Posterior cingulate gyrus (tissue), 11 donors: ENCODE data around the gene PCNX2.

ENCODE experiments used
- DNase-seq, 10 donors: peaks; one replicate each; pipeline versions ENCODE4 v3.0.0 to v3.0.0-alpha.2; 2020 to 2021; ENCODE audit warnings: mixed read lengths in 3 of 10
- intact Hi-C: fragments of 100-400 bp; cut with DNase I; formaldehyde crosslinking; loops from one replicate; pipeline ENCODE4 v1.15.1; 2023

The PCNX2 gene

DNA sequence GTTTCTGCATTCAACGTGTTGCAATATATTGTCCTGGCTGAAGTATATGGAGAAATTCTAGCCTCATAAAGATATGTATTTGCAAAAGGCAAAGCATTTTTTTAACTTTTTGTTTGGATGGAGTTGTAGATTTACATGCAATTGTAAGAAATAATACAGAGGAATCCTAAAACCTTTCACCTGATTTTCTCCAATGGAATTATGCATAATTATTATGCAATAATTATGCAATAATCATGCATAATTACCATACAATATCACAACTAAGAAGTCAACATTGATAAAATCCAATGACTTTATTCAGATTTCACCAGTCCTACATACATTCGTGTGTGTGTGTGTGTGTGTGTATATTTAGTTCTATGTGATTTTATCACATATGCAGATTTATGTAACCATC lies 24.5 kb upstream of the PCNX2 start:
- no peak for DNase-seq
- intact Hi-C loops = no loop called here

DNA sequence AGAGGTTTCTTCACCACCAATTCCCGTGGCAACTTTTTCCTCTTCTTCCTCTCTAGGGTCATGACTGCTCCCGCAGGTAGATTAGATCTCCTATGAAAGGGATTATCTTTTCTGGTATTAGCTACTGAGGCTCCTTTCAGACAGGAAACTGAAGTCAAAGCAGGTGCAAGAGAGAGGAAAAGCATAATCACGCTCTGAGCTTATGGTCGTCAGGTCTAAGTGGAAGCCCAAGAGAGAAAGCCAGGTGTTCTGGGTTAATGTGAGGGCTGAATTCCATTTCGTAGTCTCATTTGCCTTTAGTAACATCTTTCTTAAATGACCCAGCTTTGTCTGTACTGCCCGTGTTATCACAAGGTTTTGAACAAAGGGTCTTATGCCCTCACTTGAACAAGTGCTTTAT lies 23.7 kb upstream of the PCNX2 start:
- intact Hi-C loops = no loop called here

DNA sequence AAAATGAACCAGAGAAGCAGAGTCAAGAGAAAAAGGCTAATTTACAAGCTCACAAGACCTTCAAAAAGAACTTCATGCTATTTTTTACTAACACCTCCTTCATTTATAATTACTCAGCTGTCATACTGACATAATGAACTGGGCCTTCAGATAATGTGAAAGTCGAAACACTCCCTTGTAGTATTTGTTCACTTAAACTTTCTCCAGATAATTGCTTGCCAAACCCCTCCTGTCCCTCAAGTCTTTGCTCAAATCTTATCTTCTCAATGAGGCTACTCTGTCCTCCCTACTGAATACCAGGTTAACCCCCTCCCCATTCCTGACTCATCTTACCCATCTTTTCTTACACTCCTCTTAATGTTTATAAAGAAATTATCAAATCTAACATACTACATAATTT lies 20.9 kb upstream of the PCNX2 start:
- DNase-seq = no peak
- intact Hi-C loops = no loop called here

More for the DNA sequence above, 23.7 kb upstream of the PCNX2 start:
- DNase-seq = no peak

DNA sequence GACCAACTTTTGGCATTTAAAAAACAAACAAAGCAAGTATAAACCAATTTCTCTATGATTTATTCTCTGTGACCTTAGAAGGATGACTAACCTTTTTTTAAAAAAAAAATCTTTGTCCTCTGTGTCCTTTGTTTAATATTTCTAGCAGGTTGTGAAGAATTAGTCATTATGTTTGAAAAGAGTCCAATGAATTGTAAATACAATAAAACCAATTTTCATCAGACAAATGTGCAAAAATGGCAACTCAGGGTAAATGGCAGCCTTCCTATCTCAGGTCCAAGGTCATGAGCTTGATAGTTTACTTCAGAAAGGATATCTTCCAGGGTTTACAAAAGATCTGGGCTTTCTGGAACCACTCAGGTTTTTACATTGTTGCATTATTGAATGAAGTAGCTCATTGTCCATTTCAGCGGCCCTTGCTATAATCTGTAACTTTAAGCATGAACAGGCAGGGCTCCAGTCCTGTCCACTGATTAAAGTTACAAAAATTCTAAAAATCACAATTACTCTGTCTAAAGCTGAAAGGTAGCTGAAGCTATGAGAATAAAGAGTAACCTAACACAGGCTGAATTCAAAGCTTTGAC lies 20.3 kb upstream of the PCNX2 start:
- intact Hi-C loops = no loop called here
- no peak for DNase-seq

DNA sequence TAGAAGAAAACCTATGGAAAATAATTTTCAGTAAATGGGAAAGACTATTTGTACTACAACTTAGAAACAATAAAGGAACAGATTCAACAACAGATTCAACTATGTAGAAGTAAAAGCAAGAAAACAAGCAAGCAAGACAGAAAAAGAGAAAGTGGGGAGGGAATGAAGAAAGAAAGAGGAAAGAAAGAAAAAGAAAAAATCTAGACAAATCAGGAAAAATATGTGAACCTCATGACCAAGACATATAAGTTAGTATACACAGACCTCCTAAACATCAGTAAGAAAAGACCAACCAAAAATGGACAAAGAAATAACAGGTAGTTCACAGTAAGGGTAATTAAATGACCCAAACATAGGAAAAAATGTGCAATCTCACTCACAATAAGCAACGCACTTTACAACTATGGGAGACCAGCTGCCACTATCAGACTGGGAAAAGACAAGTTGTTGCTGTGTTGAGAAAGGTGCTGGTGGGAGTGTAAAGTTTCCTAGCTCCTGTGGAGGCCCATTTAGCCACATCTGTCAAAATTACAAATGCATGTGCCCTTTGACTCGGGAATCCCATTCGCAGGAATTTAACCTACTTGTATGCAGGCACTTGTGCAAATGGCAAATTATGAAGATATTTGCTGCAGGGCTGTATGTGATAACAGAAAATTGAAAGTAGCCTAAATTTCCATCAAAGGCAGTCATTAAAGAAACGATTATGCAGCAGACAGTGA lies 18.1 kb upstream of the PCNX2 start:
- intact Hi-C loops = no loop called here
- DNase-seq = no peak

DNA sequence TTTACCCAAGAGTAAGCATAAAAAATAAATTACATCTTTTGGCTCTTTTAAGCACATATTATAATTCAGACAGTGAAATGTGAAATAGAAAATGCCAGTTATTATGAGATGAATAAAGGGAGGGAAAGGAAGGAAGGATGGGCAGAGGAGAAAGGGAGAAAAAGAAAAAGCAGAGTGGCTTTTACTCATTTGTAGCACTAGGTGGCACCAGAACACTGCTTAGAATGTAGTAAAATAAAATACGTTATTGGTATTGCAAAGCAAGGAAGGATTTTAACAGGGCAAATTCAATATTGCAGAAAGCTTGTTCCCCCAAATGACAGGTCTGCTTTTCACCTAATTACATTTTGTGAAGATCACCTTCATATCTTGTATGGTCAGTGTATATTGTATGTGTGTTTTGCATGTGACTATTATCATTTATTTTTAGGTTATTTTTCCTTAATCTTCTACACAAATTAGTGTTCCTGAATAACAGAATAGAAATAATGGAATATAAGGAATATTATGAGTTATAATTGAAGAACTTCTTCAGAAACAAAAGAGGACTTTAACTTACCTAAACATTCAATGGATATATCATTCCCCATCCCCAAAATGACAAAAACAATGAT lies 9.1 kb upstream of the PCNX2 start:
- DNase-seq = no peak
- intact Hi-C loops = no loop called here

DNA sequence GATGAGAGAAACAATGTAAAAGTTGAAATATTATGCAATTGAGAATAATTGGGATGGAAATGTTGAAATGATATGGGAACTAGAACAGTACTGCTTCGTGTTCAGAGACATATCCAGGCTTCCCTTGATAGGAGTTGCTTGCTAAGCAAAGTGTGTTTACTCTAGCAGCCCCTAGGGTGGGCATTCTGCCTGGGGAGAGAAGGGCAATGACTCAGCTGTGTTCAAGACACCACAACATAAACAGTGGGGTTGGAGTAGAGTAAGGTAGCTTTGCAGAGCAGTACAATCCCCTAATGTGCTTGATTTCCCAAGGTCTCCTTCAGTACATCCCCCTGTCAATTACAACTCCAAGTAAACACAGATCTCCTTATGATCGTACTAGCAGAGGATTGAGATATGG lies 4.8 kb upstream of the PCNX2 start:
- intact Hi-C loops = no loop called here
- DNase-seq = no peak

DNA sequence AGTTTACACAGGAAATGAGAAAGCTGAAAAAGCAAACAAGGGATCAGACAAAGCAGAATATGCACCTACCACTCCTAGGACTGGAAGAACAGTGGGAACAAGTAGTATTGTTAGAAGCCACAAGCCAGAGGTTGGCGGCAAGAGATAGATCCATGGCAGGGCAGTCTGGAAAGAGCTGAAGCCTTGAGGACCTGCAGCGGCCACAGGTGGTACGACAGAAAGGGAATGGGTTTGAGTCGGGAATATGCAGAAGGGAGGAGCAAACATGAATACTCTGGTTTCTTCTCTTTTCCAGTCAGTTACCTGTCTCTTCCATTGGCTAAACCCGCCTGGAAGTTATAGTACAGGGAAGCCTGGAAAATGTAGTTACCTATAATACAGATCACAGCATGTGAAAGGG lies 3.9 kb upstream of the PCNX2 start:
- no peak for DNase-seq
- intact Hi-C loops = no loop called here

DNA sequence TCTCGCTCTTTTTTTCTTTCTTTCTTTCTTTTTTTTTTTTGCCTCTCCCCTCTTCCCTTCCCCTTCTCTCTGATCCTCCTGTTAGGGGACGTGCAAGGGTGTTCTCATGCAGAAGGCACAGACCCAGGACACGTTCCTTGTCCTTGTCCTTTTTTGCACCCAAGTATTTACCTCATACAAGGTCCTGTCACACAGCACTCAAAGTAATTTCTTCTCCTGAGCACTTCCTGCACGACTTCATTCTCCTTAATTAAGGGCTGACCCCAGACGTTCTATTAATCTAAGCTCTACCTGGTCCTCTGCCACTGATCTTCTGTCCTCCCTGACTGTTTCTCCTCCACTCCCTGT lies 424 bp upstream of the PCNX2 start:
- intact Hi-C loops = no loop called here
- no peak for DNase-seq

DNA sequence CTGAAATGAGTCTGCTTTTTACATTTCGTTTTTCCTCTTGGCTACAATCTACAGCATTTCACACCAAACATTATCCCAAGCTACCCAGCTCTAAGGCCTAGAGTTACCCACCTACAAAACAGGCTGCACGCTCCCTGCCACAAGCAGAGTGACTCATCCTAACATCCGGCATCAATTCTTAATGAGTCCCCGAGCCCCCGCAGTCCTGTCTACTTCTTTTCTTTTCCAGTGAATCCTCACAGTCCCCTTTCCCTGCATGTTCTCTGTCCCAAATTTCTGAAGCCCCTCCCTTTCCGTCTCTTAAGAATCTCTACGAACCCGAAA lies 650 bp downstream of the PCNX2 start:
- intact Hi-C loops = no loop called here
- peak in 2 of 10 donors; percentile 19 to 32 for DNase-seq

DNA sequence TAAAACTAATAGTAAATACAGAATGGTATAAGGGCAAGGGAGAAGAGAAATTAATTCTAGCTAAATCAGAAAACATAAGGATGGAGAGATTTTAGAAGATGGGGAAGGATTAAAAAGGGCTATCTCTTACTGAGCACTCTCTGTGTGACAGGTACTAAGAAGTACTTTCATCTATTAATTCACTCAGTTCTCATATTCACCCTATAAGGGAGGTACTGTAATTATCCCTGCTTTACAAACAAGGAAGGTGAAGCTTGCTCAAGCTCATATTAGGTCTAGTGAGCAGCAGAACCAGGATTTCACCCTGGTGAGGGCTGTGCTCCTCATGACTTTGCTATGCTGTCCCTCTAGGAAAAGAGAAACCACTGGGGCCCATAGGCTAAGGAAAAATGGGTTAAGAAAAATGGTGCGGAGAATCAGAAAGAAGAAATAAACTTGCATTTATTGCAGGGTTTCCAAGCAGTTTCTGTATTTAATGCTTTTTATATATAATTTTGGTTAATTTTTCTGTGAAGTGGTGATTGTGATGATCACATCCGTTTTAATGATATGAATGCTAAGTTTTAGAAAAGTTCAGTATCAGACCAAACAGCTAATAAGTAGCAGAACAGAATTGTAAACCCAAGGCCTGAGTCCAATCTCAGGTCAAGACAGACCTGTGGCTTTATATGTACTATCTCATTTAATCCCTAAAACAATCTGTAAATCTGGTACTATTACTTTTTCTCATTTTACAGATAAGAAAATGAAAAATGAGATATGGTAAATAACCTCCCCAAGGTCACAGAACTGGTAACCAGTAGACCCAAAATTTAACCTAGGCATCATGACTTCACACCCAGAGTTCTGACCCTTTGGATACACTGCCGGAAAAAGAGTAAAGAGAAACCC lies 1.7 kb downstream of the PCNX2 start:
- DNase-seq = no peak
- intact Hi-C loops = no loop called here

DNA sequence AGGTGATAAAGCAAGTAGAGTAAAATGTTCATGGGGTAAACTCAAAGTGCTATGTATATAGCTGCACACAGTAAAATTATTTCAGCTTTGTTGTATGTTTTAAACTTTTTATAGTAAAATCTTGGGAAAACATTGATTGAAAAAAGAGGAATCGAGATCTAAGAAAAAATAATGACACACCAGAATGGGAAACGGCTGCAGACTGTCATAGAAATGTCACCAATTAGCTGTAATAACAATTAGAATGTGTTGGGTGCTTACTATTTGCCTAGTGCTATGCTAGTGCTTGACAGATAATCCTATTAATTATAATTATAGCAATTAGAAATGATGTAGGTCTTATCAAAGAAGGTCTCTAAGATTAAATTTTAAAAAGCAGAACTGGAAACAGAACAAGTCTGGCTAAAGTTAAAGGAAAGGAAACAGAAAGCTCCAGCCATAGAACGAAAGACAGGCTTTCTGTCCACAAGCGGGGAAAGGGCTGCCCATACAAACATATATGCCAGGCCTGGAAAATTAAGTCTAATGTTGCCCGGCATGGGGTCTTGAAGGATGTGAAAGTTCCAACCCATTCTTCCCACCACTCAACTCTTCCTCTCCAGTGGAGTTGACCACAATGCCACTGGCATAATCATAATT lies 5.0 kb downstream of the PCNX2 start:
- intact Hi-C loops = no loop called here
- no peak for DNase-seq

DNA sequence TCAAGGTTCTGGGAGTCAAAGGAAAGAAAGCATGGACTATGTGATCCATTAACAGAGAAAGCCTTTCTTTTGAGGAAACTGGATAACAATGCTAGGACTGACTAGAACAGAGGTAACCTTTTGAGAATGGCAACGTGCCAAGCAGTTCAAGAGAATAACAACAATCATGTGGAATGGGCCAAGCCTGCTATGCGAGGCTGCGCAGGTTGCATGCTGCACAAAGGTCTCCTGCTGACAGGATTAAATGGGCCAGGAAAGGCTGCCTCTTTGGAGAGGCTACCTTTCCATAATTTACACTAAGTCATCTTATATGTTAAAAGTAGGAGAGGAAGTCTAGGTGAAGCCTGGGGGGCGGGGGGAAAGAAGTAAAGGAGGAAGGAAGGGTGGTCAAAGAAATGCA lies 5.8 kb downstream of the PCNX2 start:
- no peak for DNase-seq
- intact Hi-C loops = no loop called here

DNA sequence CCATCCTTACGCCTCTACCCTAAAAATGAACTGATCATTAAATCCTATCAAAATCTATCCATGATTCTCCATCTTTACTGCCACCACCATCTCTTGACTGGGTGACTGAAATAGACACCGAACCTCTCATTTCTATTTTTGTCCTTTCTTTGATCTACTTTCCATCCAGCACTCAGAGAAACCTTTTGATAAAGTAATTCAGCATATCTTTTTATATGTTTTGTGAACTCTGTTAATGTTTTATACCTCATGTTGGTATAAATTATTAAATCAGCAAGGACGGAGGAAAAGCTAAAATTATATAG lies 13.0 kb downstream of the PCNX2 start:
- no peak for DNase-seq
- intact Hi-C loops = no loop called here

DNA sequence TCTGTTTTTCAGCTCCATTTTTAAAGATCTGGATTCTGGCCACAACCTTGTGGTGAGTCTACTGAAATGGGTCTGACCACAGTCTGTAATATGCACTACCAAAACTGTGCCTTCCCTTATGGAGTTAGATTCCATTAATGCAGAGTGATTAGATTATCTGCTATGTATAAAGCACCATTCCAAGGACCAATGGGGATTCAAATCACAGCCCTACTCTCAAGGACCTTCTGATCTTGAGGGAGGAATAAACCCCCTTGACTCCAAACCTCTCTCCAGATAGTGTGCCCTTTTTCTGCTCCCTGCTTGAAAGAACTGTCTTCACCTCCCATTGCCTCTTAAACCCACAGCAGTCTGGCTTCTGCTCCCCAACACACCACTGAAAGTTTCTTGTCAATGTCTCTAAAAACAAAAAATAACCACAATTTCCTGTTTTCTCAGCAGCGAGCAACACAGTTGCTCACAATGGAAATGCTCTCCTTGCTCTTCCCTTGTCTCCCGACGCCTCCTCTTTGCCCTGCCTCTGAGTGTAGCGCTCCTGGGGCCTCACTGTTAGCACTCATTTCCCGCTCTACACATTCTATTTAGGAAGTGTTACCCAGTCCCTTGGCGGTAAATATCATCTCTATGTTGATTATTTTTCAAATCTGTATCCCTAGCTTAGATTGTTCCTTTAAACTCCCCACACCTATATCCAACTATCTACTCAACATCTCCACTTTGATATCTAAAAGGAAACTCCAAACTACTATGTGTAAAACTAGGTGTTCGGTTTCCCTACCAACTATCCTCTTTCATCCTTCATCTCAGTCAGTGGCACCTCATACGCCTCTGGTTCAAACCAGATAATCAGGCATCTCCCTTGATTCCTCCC lies 13.6 kb downstream of the PCNX2 start:
- DNase-seq = no peak
- intact Hi-C loops = no loop called here

DNA sequence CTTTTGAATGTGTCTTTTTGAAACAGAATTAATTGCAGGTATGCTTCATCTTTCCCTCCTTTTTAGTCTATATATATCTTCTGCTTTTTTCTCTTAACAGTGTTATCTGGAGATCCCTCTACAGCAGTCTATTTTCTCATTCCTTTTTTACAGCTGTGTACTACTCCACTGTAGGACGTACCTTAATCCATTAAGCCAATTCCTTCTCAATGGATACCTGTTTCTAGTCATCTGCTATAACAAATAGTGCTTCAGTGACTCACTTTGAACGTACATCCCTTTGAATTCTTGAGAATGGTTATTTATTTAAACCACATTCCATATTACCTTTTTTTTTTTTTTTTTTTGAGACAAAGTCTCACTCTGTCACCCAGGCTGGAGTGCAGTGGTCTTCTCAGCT lies 15.6 kb downstream of the PCNX2 start:
- intact Hi-C loops = no loop called here
- DNase-seq = no peak

DNA sequence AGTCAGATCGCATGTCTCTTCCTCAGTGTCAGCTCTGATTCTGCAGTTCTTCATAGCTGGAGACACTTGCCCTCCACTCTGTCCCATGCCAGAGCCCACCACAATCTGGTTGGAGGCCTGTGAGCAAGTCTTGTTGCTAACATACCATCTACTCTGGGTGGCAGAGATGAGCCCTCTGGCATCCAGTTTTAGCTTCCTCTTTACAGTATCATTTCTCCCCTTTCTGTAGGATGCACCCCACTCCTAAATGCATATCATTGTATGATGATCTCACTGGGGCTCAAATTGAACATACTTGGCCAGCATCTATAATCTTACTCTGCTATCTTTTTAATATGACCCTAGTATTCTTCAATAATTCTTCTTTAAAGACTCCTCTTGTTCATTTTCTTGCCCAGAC lies 16.9 kb downstream of the PCNX2 start:
- intact Hi-C loops = no loop called here

DNA sequence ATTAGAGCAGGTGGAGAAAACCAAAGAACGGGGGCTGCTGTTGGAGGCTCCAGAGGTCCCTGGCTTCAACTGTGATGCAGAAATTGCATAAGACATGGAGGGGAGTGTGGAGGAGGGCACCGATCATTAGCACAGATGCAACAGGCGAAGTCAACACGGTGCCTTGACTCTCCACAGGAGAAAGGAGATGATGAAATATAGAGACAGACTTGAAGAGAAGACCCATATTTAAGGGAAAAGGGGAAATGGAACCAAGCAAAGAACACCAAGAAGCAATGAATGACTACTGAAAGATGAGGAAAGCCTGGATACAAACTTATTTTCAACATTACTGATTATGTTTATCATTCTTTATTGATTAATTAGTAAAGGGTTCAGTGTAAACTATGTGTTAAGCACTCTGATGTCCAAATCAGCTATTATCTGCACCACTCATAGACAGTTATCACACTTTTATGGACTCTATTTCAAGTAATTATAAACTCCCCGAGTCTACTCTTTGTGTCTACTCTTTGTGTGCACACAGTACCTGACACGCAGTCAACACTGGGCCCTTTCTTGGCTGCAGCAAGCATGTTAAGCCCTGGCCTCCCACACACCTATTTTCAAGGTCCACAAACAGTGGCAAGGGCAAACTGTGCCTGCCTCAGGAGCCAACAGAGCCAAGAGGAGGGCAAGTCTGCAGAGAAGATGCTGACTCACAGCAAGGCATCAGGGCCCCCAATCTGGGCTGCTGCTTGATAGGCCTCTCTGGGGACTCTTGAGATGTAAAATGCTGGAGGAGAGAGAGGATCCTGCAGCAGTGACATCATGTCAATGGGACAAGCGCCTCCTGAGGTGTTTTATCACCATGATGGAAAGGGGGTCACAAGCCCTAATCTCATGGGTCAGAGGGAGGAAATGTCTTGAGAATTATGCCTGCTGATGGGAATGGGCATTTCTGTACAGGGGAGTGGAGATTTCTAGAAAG lies 17.6 kb downstream of the PCNX2 start:
- intact Hi-C loops = no loop called here
- no peak for DNase-seq

More for the DNA sequence above, 16.9 kb downstream of the PCNX2 start:
- no peak for DNase-seq

DNA sequence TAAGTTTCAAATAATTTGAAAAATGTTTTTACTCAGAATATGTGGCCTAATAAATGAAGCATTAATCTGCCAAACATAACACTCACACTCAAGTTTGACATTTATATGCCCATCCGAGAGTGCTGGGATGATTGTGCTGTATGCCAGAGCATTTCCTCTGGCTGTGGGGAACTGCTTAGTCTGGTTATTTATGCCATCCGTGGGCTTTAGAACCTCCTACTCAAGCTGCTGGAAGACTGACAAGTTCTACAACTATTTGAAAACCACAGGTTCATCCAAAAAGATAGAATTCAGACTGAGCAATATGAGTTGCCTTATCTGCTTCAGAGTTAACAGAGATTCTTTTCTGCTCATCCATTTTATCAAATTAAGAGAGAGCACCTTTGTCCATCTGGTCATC lies 25.9 kb downstream of the PCNX2 start:
- DNase-seq = no peak
- intact Hi-C loops = no loop called here
